ENCODE measurements around the gene AQR. TPM values are rescaled to one million over a fixed set of nuclear protein-coding genes. Genes with fewer than 3 reads are reported as not detected.

Gene AQR
- total and polyA plus RNA-seq, 2 donors from 2014 or later = 14.2 to 30.9 TPM

DNA sequence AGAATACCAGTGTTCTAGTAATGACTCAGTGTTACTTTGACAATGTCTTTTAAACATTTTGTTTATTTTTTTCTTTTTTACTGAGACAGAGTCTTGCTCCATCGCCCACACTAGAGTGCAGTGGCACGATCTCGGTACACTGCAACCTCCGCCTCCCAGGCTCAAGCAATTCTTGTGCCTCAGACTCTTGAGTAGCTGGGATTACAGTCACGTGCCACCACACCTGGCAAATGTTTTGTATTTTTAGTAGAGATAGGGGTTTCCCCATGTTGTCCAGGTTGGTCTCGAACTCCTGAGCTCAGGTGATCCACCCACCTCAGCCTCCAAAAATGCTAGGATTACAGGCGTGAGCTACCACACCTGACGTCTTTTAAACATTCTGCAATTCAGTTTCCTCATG lies 15.7 kb downstream of the AQR start:
- H3K9me3 ChIP-seq (ENCODE audit: control insufficient read depth in 2 of 3, insufficient read depth in 1 of 3, low read length in 3 of 3) = no peaks in the 10 kb centered on the region
- no peak overlapping the region for H3K9ac ChIP-seq (ENCODE audit: low read length in 3 of 3)
- no peak for TF ChIP-seq CTCF (IDR thresholded peaks at IDR 0.05; ENCODE audit: borderline replicate concordance, extremely low read depth, insufficient read depth)
- no peak overlapping the region for H3K4me3 ChIP-seq (ENCODE audit: low read length in 3 of 3)
- H3K4me1 ChIP-seq (ENCODE audit: control insufficient read depth in 2 of 3, insufficient read depth in 2 of 3, low read depth in 1 of 3, low read length in 3 of 3) = no peaks in the 10 kb centered on the region
- H3K36me3 ChIP-seq (ENCODE audit: control insufficient read depth in 2 of 3, insufficient read depth in 3 of 3, low read length in 3 of 3) = peaks cover 0 to 8% (median 0%) of the 10 kb centered on the region in 3 donors
- no peaks in the 10 kb centered on the region for H3K27me3 ChIP-seq (ENCODE audit: control insufficient read depth, insufficient read depth, low read length)
- intact Hi-C loops (cut with DNase I) = no loop called here
- no peak overlapping the region for H3K27ac ChIP-seq (ENCODE audit: low read depth in 2 of 2, low read length in 2 of 2)
- no peak for DNase-seq
- no peak for FAIRE-seq

DNA sequence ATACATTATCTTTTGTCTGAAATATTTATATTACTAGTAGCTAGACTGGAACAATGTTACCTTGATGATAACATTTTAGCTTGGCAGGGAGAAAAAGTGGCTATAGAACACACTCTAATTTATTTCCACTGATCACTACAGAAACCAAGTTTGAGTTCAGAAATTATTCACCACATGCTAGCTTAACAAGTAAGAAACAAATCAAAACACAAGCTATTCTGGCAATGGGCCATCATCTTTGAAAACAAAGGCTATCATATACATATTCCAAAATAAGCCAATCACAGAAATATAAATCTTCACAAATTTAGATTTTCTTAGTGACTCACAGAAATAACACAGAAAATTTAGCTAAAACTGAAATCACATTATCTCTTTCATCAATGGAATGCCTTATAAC lies 17.1 kb downstream of the AQR start:
- Histone ChIP-seq H3K9ac (ENCODE audit: low read length in 3 of 3) (no peak overlapping the region), H3K36me3 (ENCODE audit: control insufficient read depth in 2 of 3, insufficient read depth in 3 of 3, low read length in 3 of 3) (peaks cover 0 to 8% (median 0%) of the 10 kb centered on the region in 3 donors), H3K9me3 (ENCODE audit: control insufficient read depth in 2 of 3, insufficient read depth in 1 of 3, low read length in 3 of 3) (no peaks in the 10 kb centered on the region), H3K4me1 (ENCODE audit: control insufficient read depth in 2 of 3, insufficient read depth in 2 of 3, low read depth in 1 of 3, low read length in 3 of 3) (no peaks in the 10 kb centered on the region), H3K27ac (ENCODE audit: low read depth in 2 of 2, low read length in 2 of 2) (no peak overlapping the region), H3K4me3 (ENCODE audit: low read length in 3 of 3) (no peak overlapping the region), H3K27me3 (ENCODE audit: control insufficient read depth, insufficient read depth, low read length) (no peaks in the 10 kb centered on the region)
- intact Hi-C loops (cut with DNase I) = no loop called here
- DNase-seq = no peak
- FAIRE-seq = no peak
- no peak for TF ChIP-seq CTCF (IDR thresholded peaks at IDR 0.05; ENCODE audit: borderline replicate concordance, extremely low read depth, insufficient read depth)

GRCh38 chr15:34951993-34952392 lies 17.5 kb downstream of the AQR start:
- intact Hi-C loops (cut with DNase I) = no loop called here
- TF ChIP-seq CTCF (IDR thresholded peaks at IDR 0.05; ENCODE audit: borderline replicate concordance, extremely low read depth, insufficient read depth) = no peak
- Histone ChIP-seq H3K9ac (ENCODE audit: low read length in 3 of 3) (no peak overlapping the region), H3K4me1 (ENCODE audit: control insufficient read depth in 2 of 3, insufficient read depth in 2 of 3, low read depth in 1 of 3, low read length in 3 of 3) (no peaks in the 10 kb centered on the region), H3K27me3 (ENCODE audit: control insufficient read depth, insufficient read depth, low read length) (no peaks in the 10 kb centered on the region), H3K9me3 (ENCODE audit: control insufficient read depth in 2 of 3, insufficient read depth in 1 of 3, low read length in 3 of 3) (no peaks in the 10 kb centered on the region), H3K36me3 (ENCODE audit: control insufficient read depth in 2 of 3, insufficient read depth in 3 of 3, low read length in 3 of 3) (peaks cover 0 to 8% (median 0%) of the 10 kb centered on the region in 3 donors), H3K27ac (ENCODE audit: low read depth in 2 of 2, low read length in 2 of 2) (no peak overlapping the region), H3K4me3 (ENCODE audit: low read length in 3 of 3) (no peak overlapping the region)
- FAIRE-seq (no peak), DNase-seq (no peak)

GRCh38 chr15:34944936-34945335 lies 24.6 kb downstream of the AQR start:
- DNase-seq (no peak), FAIRE-seq (no peak)
- Histone ChIP-seq H3K4me1 (ENCODE audit: control insufficient read depth in 2 of 3, insufficient read depth in 2 of 3, low read depth in 1 of 3, low read length in 3 of 3) (no peaks in the 10 kb centered on the region), H3K9me3 (ENCODE audit: control insufficient read depth in 2 of 3, insufficient read depth in 1 of 3, low read length in 3 of 3) (no peaks in the 10 kb centered on the region), H3K27ac (ENCODE audit: low read depth in 2 of 2, low read length in 2 of 2) (no peak overlapping the region), H3K4me3 (ENCODE audit: low read length in 3 of 3) (no peak overlapping the region), H3K9ac (ENCODE audit: low read length in 3 of 3) (no peak overlapping the region), H3K36me3 (ENCODE audit: control insufficient read depth in 2 of 3, insufficient read depth in 3 of 3, low read length in 3 of 3) (peaks cover 5 to 9% (median 6%) of the 10 kb centered on the region in 3 donors), H3K27me3 (ENCODE audit: control insufficient read depth, insufficient read depth, low read length) (no peaks in the 10 kb centered on the region)
- no peak for TF ChIP-seq CTCF (IDR thresholded peaks at IDR 0.05; ENCODE audit: borderline replicate concordance, extremely low read depth, insufficient read depth)
- intact Hi-C loops (cut with DNase I) = no loop called here

Measured in kidney (tissue), 14 donors.